ENCODE results near the gene GON7.

GON7 gene, protein sequence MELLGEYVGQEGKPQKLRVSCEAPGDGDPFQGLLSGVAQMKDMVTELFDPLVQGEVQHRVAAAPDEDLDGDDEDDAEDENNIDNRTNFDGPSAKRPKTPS

GRCh38 chr14:93206793-93207467, at the start of gene GON7, which contains the start of gene UBR7:
Gene GON7, minus strand, starts transcription at chr14:93207065. Its CDS starts 28 bp downstream, at chr14:93207037.
Gene UBR7, plus strand, starts transcription at chr14:93207256. Its CDS starts 36 bp downstream, at chr14:93207292.
- peak within 1 kb of the TSS; percentile 85 for H3K4me3 ChIP-seq (ENCODE audit: low read depth, low read length)
- DNase-seq (ENCODE audit: low read depth): peak; percentile 98
- peak; percentile 43 for TF ChIP-seq MAX (IDR thresholded peaks at IDR 0.05; ENCODE audit: low read depth, low read length)
- TF ChIP-seq POLR2A (IDR thresholded peaks at IDR 0.05; ENCODE audit: extremely low read depth, insufficient read length): peak; percentile 63
- TF ChIP-seq MYC (IDR thresholded peaks at IDR 0.05; ENCODE audit: low read depth, low read length): no peak; the same call in 1 of the 2 replicates
- TF ChIP-seq CTCF (IDR thresholded peaks at IDR 0.05; ENCODE audit: low read depth, low read length): no peak

DNA sequence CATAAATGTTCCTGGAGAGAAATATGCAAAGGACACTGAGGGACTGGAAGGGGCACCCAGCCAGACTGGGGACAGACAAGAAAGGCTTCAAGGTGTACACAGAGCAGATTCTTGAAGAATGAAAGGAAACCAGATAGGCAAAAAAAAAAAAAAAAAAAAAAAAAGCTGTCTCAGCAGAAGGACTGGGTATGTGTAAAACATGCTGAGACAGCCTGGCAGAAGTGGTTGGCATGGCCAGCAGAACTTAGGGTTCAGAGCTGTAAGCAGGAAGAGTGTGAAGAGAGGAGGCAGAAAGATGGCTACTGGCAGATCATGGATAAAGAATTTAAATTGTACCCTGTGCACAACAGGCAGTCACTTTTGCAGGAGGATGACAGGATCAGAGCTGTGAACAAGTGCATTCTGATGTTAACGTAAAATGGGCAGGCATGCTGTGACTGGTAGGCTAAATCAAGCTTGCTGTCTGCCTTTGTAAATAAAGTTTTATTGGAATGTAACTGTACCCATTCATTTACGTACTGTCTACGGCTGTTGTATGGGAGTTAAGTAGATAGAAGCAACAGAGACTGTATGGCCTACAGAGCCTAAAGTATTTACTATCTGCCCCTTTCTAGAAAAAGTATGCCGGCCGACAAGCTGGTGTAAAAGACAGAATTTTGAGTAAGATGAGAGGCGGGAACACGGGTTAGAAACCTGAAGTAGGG, 42.4 kb upstream of the GON7 start:
- no peak for DNase-seq (ENCODE audit: low read depth)
- no peak for TF ChIP-seq MAX (IDR thresholded peaks at IDR 0.05; ENCODE audit: low read depth, low read length)
- H3K4me3 ChIP-seq (ENCODE audit: low read depth, low read length): no peak overlapping the region

DNA sequence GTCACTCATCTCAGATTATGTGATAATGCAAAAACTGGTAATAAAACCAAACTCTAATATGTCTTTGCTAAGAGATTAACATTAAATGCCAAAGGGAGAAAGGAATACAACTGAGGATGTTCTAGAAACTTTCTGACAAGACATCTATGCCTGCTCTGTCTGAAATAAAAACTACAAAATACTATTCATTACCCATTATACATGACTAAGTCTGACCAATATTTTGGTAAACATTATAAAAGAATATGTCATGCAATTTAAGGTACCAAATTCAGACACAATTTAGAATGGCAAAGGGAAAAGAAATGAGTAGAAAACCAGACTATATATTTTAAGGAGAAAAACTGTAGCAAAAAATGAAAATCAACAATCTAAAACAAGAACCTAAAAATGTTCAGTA, 39.7 kb upstream of the GON7 start:
- no peak for TF ChIP-seq CTCF (IDR thresholded peaks at IDR 0.05; ENCODE audit: low read depth, low read length)
- no peak for TF ChIP-seq POLR2A (IDR thresholded peaks at IDR 0.05; ENCODE audit: extremely low read depth, insufficient read length)
- TF ChIP-seq MYC (IDR thresholded peaks at IDR 0.05; ENCODE audit: low read depth, low read length): no peak
- no peak for TF ChIP-seq MAX (IDR thresholded peaks at IDR 0.05; ENCODE audit: low read depth, low read length)
- DNase-seq (ENCODE audit: low read depth): no peak
- H3K4me3 ChIP-seq (ENCODE audit: low read depth, low read length): no peak overlapping the region

DNA sequence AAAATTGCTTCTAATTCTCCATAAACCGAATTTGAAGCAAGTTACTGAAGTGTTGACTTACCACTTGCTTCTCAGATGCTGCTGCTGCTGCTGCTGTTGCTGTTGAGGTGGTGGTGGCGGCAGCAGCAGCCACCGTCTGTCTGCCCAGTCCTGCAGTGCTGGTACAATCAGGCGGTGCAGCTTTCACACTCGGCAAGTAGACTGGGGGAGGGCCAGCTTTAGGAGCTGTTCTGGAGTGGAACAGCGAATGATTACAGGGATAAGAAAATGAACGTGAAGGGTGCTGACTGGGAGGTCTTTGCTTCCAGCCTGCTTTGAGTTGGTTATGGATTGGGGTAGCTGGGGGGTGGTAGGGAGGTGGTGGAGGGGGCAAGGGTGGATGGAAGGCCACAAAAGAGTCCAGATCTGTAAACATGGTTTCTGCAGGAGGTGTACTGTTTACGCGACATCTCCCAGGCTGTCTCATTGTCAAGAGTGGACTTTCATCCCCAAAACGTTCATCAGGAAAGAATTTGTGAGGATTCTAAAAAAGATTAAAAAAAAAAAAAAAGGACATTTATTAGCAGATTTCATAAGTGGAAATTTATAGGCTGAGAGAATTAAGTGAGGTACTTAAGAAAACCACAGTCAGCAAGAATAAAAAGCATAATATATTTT, 39.0 kb upstream of the GON7 start:
- TF ChIP-seq POLR2A (IDR thresholded peaks at IDR 0.05; ENCODE audit: extremely low read depth, insufficient read length): no peak
- TF ChIP-seq MYC (IDR thresholded peaks at IDR 0.05; ENCODE audit: low read depth, low read length): no peak
- TF ChIP-seq CTCF (IDR thresholded peaks at IDR 0.05; ENCODE audit: low read depth, low read length): no peak
- TF ChIP-seq MAX (IDR thresholded peaks at IDR 0.05; ENCODE audit: low read depth, low read length): no peak
- H3K4me3 ChIP-seq (ENCODE audit: low read depth, low read length): no peak overlapping the region
- no peak for DNase-seq (ENCODE audit: low read depth)

DNA sequence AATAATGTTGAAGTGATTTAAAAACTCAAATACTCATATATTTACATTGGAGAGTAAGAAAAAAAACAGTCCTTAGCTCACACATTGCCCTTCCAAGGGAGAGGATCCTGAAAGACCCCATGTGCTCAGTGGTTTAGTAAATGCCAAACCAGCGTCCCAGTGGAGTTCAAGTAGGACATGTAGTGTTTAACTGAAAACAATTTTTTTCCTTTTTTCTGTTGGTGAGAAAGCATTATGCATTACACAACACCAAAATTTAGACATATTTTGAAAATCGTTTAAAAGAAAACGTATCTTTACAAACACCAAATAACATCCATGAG, 33.8 kb upstream of the GON7 start:
- no peak overlapping the region for H3K4me3 ChIP-seq (ENCODE audit: low read depth, low read length)
- no peak for DNase-seq (ENCODE audit: low read depth)
- TF ChIP-seq MYC (IDR thresholded peaks at IDR 0.05; ENCODE audit: low read depth, low read length) (no peak), POLR2A (IDR thresholded peaks at IDR 0.05; ENCODE audit: extremely low read depth, insufficient read length) (no peak), CTCF (IDR thresholded peaks at IDR 0.05; ENCODE audit: low read depth, low read length) (no peak), MAX (IDR thresholded peaks at IDR 0.05; ENCODE audit: low read depth, low read length) (no peak)
